Endothelial cell of umbilical vein (primary cell): Measurements from ENCODE around the gene ENTPD1. TPM values are rescaled to one million over a fixed set of nuclear protein-coding genes. Genes with fewer than 3 reads are reported as not detected.

Source experiments
- BruUV-seq: library from RNA; stranded (reverse); fragments of 400-500 nt; replicated peaks from 2 replicates; lab custom pipeline; 2021; lab: Mats Ljungman, UMichigan
- CTCF ChIA-PET: fragments of 300-600, 350-600 bp; sonication (Branson Sonifier 250); formaldehyde crosslinking; loops from one replicate; lab custom pipeline; 2021; ENCODE audit warnings: antibody characterized with exemption, inconsistent platforms; lab: Charles Lee
- POLR2A ChIA-PET: fragments of 300-600, 350-600 bp; sonication (Branson Sonifier 250); formaldehyde crosslinking; loops from one replicate; lab custom pipeline; 2021; ENCODE audit warnings: antibody characterized with exemption, inconsistent platforms; lab: Charles Lee
- DNase-seq: peaks from one replicate; pipeline ENCODE4 v3.0.0-alpha.2; 2011; ENCODE audit warnings: low read depth, low spot score
- FAIRE-seq: peaks from 2 replicates; lab custom pipeline; 2011; peaks lifted over from hg19 to GRCh38; lab: Jason Lieb, UNC
- H2AFZ ChIP-seq: 2 replicates; pipeline ENCODE4 v1.6.0; 2012; ENCODE audit warnings: low read depth, low read length, control low read depth, inconsistent platforms
- H3K27ac ChIP-seq: 2 replicates; pipeline ENCODE4 v1.5.1; 2011; ENCODE audit warnings: low read depth, mild to moderate bottlenecking, control low read depth, low read length, moderate library complexity; ENCODE audit not compliant: insufficient read depth
- H3K27me3 ChIP-seq, 2 experiments: 2 replicates each; pipeline versions ENCODE4 v1.6.0 to v1.6.1; 2011; ENCODE audit warnings: low read length in 2 of 2, mixed read lengths in 1 of 2; ENCODE audit not compliant: control insufficient read depth in 2 of 2, insufficient read depth in 2 of 2
- H3K36me3 ChIP-seq, 2 experiments: 2 replicates in 1 of 2; 3 replicates in 1 of 2; pipeline ENCODE4 v1.5.1; 2011; ENCODE audit warnings: low read length in 2 of 2, mild to moderate bottlenecking in 1 of 2, moderate library complexity in 1 of 2; ENCODE audit not compliant: control insufficient read depth in 2 of 2, insufficient read depth in 2 of 2; ENCODE audit errors: extremely low read depth in 1 of 2
- H3K4me1 ChIP-seq: 3 replicates; pipeline ENCODE4 v1.5.1; 2011; ENCODE audit warnings: mild to moderate bottlenecking, low read length; ENCODE audit not compliant: control insufficient read depth, insufficient read depth; ENCODE audit errors: extremely low read depth
- H3K4me2 ChIP-seq: 2 replicates; pipeline ENCODE4 v1.6.1; 2011; ENCODE audit warnings: low read length, control low read depth, mixed read lengths; ENCODE audit not compliant: insufficient read depth
- H3K4me3 ChIP-seq, 3 experiments: fragments of 200-600 bp in 1 of 3; sonication (generic), shearing (Covaris generic) in 1 of 3; replicated peaks in 1 of 3; 2 replicates each; pipeline ENCODE4 v1.5.1; 2011 to 2016; ENCODE audit warnings: control low read depth in 3 of 3, low read length in 3 of 3, mild to moderate bottlenecking in 2 of 3, inconsistent platforms in 1 of 3, low read depth in 1 of 3, moderate library complexity in 1 of 3; ENCODE audit not compliant: insufficient read depth in 1 of 3
- H3K79me2 ChIP-seq: 2 replicates; pipeline ENCODE4 v1.6.0; 2012; ENCODE audit warnings: low read length, inconsistent platforms; ENCODE audit not compliant: control insufficient read depth, insufficient read depth
- H3K9ac ChIP-seq: replicated peaks from 2 replicates; pipeline ENCODE3; 2011; ENCODE audit warnings: low read length, control low read depth; ENCODE audit not compliant: insufficient read depth; ENCODE audit errors: extremely low read depth
- H3K9me1 ChIP-seq: replicated peaks from 3 replicates; pipeline ENCODE4 v1.6.0; 2011; ENCODE audit warnings: mild to moderate bottlenecking, low read length; ENCODE audit not compliant: control insufficient read depth, insufficient read depth; ENCODE audit errors: extremely low read depth
- H3K9me3 ChIP-seq: replicated peaks from 2 replicates; pipeline ENCODE4 v1.5.1; 2012; ENCODE audit warnings: low read length, inconsistent platforms; ENCODE audit not compliant: control insufficient read depth, insufficient read depth
- H4K20me1 ChIP-seq: replicated peaks from 2 replicates; pipeline ENCODE3; 2011; ENCODE audit warnings: mild to moderate bottlenecking, low read length; ENCODE audit not compliant: control insufficient read depth, insufficient read depth; ENCODE audit errors: extremely low read depth
- CTCF ChIP-seq, 2 donors: IDR thresholded peaks; 1 replicate in 1 of 2; 2 replicates in 1 of 2; pipeline ENCODE4 v1.5.1; 2011; ENCODE audit warnings: low read length in 2 of 2, mild to moderate bottlenecking in 2 of 2, moderate library complexity in 2 of 2, control low read depth in 1 of 2, inconsistent platforms in 1 of 2, low read depth in 1 of 2; ENCODE audit not compliant: insufficient read depth in 1 of 2; ENCODE audit errors: extremely low read depth in 1 of 2
- EZH2 ChIP-seq: IDR thresholded peaks from 2 replicates; pipeline ENCODE4 v1.6.1; 2012; ENCODE audit warnings: borderline replicate concordance, low read depth, mild to moderate bottlenecking, moderate library complexity, low read length, inconsistent platforms; ENCODE audit not compliant: severe bottlenecking
- FOS ChIP-seq: IDR thresholded peaks from 2 replicates; pipeline ENCODE4 v1.6.1; 2011; ENCODE audit warnings: mild to moderate bottlenecking, low read length, moderate library complexity, borderline replicate concordance; ENCODE audit not compliant: insufficient read depth
- GATA2 ChIP-seq: IDR thresholded peaks from 2 replicates; pipeline ENCODE4 v1.7.0; 2011; ENCODE audit warnings: low read depth, mild to moderate bottlenecking, moderate library complexity, mixed read lengths, low read length; ENCODE audit not compliant: insufficient read length, insufficient read depth
- JUN ChIP-seq: IDR thresholded peaks from 2 replicates; pipeline ENCODE4 v1.6.1; 2011; ENCODE audit warnings: borderline replicate concordance, low read depth; ENCODE audit not compliant: insufficient read length, insufficient read depth
- MAX ChIP-seq: IDR thresholded peaks from 2 replicates; pipeline ENCODE4 v1.6.1; 2011; ENCODE audit not compliant: insufficient read depth, insufficient read length
- MYC ChIP-seq: IDR thresholded peaks from one replicate; pipeline ENCODE4 v1.6.1; 2011; ENCODE audit warnings: mild to moderate bottlenecking, low read depth, low read length
- POLR2A ChIP-seq: IDR thresholded peaks from 2 replicates; pipeline ENCODE4 v1.6.1; 2012; ENCODE audit warnings: low read depth, mild to moderate bottlenecking, control low read depth, low read length
- POLR2AphosphoS5 ChIP-seq: IDR thresholded peaks from 2 replicates; pipeline ENCODE4 v1.6.1; 2012; ENCODE audit warnings: low read depth, mild to moderate bottlenecking, control low read depth, low read length, moderate library complexity; ENCODE audit not compliant: insufficient read depth
- dilution Hi-C: fragments of 300-500 bp; cut with MboI; formaldehyde crosslinking; loops from one replicate; pipeline ENCODE4 v1.15.0; 2019; ENCODE audit warnings: low sequenced_read_pairs; ENCODE audit not compliant: extremely low pct_ligation_motif_present
- intact Hi-C: fragments of 100-400 bp; cut with micrococcal nuclease; formaldehyde crosslinking; loops from one replicate; pipeline ENCODE4 v1.10.0; 2022
- polyA plus RNA-seq, 4 experiments: library from polyadenylated mRNA; depleted of rRNA in 3 of 4; stranded (reverse) in 3 of 4; unstranded in 1 of 4; fragments of >200 nt; gene quantifications; 2 replicates each; pipeline versions ENCODE4 v1.2.1 to v1.2.3, GENCODE V29; 2011 to 2012; ENCODE audit warnings: missing spikeins in 1 of 4
- total RNA-seq: library from RNA; stranded (reverse); gene quantifications from 2 replicates; pipeline ENCODE4 v1.2.3, GENCODE V29; 2021

ENTPD1 gene
- total and polyA plus RNA-seq, 2 donors (not counting 3 experiments of a cell fraction or from before 2014, with no cell fraction given) = 10.2 to 23.0 TPM

GRCh38 chr10:95758351-95759025 lies 2.5 kb downstream of the ENTPD1 start:
- Histone ChIP-seq H3K9ac (no peak overlapping the region), H3K4me3 (no peak overlapping the region), H3K27ac (no peak overlapping the region), H3K36me3 (no peaks in the 10 kb centered on the region), H3K4me1 (peaks cover 43% of the 10 kb centered on the region), H3K27me3 (no peaks in the 10 kb centered on the region), H3K79me2 (no peaks in the 10 kb centered on the region), H4K20me1 (no peaks in the 10 kb centered on the region), H3K9me3 (no peaks in the 10 kb centered on the region), H3K4me2 (no peak overlapping the region), H3K9me1 (no peaks in the 10 kb centered on the region), H2AFZ (no peak overlapping the region)
- DNase-seq (peak; percentile 26), FAIRE-seq (no peak)
- POLR2A ChIA-PET = no interaction called here
- CTCF ChIA-PET = interaction anchor here (5.5 kb wide), 1 partner anchor 64 kb away, joined by 43 read pairs; the partner anchor contains the start of gene TCTN3
- TF ChIP-seq EZH2 = no peak
- no peak for TF ChIP-seq JUN
- TF ChIP-seq MAX = peak; percentile 25
- no TSS peak for BruUV-seq
- dilution Hi-C loops (no loop called here), intact Hi-C loops (no loop called here)

GRCh38 chr10:95759233-95759826 lies 3.4 kb downstream of the ENTPD1 start:
- Histone ChIP-seq H3K4me3 (no peak overlapping the region), H4K20me1 (no peaks in the 10 kb centered on the region), H3K9ac (no peak overlapping the region), H3K27ac (no peak overlapping the region), H3K4me1 (peaks cover 43% of the 10 kb centered on the region), H3K27me3 (no peaks in the 10 kb centered on the region), H3K36me3 (no peaks in the 10 kb centered on the region), H3K79me2 (no peaks in the 10 kb centered on the region), H3K9me3 (no peaks in the 10 kb centered on the region), H3K9me1 (no peaks in the 10 kb centered on the region), H2AFZ (no peak overlapping the region), H3K4me2 (no peak overlapping the region)
- DNase-seq (peak; percentile 93), FAIRE-seq (no peak)
- CTCF ChIA-PET = interaction anchor here (1.0 to 5.5 kb wide), 2 partner anchors 65 to 82 kb away, joined by 5 to 43 read pairs; partner anchors contain the start of gene TCTN3
- TF ChIP-seq POLR2A = no peak
- no peak for TF ChIP-seq MAX
- no peak for TF ChIP-seq EZH2
- TF ChIP-seq MYC = no peak
- TF ChIP-seq GATA2 = no peak
- no peak for TF ChIP-seq JUN
- no peak for TF ChIP-seq FOS
- TF ChIP-seq CTCF (IDR thresholded peaks at IDR 0.05; ENCODE audit: extremely low read depth in 1 of 2, insufficient read depth in 1 of 2, low read depth in 1 of 2, low read length in 2 of 2) = no peak
- no peak for TF ChIP-seq POLR2AphosphoS5
- POLR2A ChIA-PET = no interaction called here
- intact Hi-C loops (no loop called here), dilution Hi-C loops (no loop called here)
- BruUV-seq = no TSS peak
